Umbilical cord (tissue), 2 donors: ENCODE data around the gene ENPP3. TPM values are rescaled to one million over a fixed set of nuclear protein-coding genes. Genes with fewer than 3 reads are reported as not detected.

Experiments
- DNase-seq: peaks from one replicate; pipeline ENCODE4 v3.0.0-alpha.2; 2015; ENCODE audit warnings: low spot score
- total RNA-seq: library from RNA; depleted of rRNA; stranded (reverse); fragments of >200 nt; gene quantifications from one replicate; pipeline ENCODE4 v1.2.3, GENCODE V29; 2014; ENCODE audit warnings: low replicate concordance; ENCODE audit not compliant: insufficient read depth

Gene ENPP3
- total RNA-seq, 1 donor from 2014 or later, result not detected

DNA sequence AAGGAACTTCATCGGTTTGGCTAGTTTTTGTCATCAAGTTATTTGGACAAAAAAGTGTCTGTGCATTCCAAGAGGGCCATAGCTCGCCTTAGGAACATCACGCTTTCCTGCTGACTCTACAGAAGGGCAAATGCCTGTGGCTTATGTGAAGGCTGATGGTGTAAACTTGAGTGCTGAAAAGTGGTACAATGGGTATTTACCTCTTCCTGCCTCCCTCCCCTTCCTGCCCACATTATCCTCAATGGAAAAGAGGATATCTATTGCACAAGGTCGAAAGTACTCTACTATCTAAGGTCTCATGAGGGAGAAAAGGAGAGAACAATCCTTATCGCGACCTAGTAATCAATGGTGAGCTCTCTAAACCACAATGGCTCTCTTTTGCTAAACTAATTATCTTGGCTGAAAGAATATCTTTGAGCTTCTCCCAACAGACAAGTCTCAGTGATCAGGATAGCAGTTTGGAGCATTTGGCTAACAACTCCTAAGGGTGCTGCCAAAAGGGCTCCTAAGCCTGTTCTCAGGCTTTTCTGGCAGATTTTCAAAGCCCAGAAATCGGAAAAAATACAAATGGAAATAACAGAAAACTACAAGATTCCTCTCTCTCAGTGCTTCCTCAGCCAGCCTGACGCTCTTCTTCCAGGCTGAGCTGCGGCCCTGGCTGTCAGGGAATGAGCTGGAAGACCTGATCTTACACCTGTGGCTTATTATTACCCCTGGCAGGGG lies 128.1 kb downstream of the ENPP3 start:
- no peak for DNase-seq

DNA sequence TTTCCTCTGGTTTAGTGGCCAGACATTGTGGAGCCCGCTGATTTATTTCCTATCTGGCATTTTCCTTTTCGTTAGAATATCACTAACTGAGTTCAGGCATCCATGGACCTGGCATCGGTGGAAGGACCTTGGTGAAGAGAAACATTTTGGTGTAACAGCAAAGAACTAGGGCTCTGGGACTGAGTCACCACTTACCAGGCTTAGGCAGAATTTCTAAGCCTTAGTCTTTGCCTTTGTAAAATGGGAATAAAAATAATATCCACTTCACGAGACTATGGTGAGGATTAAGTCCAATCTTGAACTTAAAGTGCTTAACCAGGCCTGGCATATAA lies 128.7 kb downstream of the ENPP3 start:
- DNase-seq, result no peak

DNA sequence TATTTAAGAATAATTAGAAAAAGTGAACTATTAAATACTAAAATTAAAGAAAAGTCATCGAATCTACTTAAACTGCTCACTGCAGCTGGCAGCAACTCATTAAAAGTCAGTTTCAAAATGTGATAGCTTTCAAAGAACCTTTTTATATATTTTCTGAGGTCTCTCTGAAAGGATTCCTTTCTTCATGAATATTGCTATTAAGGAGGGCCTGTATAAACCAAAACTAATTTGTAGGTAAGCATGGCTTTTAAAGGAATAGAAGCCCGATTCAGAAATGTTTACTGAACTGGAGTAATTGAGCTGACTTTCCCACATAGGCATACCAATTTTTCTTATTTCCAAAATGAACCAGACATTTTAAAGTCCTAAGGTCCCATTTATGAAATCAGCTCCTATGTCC lies 129.5 kb downstream of the ENPP3 start:
- DNase-seq, result no peak

DNA sequence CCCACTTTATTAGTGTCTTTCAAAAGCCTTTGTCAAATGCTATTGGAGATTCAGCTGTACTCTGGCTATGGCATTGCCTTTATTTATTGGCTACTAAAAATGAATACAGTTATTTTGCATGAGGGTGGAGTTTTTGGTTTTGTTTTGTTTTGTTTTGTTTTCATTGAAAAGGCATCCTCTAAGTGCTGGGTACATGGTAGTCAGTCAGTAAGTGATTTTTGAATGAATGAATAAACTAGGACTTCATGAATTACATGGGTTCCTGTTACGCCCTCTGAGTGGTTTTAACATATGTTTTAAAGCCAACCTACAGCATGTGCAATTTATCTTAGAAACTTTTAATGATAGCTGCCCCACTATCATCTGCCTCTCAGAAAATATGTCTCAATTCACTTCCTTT lies 131.9 kb downstream of the ENPP3 start:
- DNase-seq, result no peak

DNA sequence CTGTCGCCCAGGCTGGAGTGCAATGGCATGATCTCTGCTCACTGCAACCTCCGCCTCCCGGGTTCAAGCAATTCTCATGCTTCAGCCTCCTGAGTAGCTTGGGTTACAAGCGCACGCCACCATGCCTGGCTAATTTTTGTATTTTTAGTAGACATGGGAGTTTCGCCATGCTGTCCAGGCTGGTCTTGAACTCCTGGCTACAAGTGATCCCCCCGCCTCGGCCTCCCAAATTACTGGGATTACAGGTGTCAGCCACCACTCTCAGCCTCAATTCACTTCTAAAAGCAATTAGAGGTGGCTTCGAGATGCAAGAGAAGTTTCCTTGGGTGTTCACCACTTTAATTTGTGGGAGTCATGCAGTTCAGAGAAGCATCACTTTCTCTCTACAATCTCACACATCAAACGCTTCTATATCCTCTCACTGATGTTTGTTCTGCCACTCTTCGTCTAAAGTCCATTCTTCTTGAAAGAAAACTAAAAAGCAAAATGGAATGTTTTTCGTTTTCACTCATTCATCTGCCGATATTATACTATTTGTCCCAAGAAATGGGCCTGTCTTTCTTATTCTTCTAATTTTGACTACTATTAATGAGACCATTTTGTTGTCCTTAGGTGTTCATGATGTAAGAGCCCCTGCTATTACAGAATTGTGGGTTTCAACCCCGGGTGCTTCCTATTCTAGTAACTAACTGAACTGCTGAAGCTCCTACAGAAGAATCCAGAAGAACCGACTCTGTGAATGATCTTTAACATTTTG lies 132.5 kb downstream of the ENPP3 start:
- DNase-seq, result no peak

DNA sequence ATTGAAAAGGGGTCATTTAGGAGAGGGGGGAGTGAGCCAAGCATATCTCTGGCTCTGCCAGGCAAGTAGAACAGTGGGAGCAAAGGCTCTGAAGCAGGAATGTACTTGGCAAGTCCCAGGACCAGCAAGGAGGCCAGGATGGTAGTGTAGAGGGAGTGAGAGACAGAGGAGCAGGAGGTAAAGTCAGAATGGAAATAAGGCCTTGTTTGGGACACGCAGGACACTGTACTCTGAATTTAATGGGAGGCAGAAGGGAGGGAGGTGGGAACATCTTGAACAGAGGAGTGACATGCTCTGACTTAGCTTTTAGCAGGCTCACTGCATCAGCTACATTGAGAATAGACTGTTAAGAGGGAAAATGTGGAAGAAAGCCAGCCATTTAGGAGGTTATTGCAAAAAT lies 133.7 kb downstream of the ENPP3 start:
- DNase-seq, result no peak

DNA sequence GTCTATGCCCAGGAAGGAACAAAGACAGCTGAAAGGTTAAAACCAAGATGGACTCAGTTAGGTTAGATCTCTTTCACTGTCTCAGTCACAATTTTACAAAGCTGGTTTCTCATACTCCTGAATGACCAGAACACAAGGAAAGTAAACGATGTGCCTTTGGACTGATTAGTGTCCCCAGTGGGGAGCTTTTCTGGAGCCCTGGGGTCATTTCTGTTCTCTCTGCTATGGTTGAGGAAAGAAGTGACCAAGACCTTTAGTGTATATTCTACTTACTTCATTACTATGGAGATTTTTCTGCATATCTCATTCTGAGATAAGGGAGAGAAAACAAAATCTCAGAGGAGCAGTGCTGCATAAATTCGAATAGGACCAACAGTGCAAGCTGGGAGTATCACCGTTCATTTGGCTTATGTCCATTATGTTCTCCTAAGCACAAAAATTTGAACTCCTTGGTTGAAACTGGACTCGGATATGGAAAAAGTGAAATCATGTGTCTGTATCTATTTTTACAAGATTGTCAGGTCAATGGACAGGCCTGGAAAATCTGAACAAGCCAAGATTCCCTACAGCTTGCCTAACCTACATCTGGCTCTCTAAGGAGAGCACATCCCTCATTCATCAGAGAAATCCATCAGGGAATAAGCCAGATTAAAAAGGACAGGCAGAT lies 136.3 kb downstream of the ENPP3 start:
- DNase-seq, result peak; percentile 46

DNA sequence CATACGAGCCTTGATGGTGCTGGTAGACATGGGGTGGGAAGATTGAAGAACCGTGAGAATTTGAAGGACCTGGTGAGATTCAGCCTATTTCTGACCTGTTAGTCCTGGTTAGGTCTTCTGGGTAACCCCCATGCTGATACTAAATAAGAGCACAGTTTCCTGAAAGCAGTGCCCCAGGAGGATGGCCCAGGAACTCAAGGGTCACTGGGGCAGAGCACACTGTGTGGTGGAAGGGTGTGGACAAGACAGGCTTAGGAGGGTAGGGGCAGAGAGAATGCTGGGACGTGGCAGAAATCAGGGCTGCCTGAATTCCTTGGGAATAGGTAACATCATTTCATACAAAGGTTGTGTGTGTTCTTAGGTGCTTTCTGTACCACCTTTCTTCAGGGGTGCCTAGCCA lies 138.8 kb downstream of the ENPP3 start:
- DNase-seq, result no peak

DNA sequence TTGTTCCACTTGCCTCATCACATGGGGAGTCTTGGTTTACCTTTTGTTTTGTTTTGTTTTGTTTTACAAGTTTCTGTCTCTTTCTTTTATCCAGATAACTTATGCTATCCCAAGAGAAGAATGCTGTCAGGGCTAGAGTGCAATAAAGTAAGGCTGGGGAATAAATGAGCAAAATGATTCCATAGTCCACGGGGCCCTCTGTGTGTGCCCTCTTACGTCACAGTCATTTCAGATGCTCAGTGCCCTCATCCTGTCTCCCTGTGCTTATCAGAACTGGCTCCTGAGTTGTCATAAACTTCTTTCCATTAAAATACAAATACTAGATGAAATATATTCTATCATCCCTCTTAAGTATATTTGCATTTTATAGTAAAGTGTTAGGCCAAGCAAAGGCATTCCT lies 139.9 kb downstream of the ENPP3 start:
- DNase-seq, result no peak

DNA sequence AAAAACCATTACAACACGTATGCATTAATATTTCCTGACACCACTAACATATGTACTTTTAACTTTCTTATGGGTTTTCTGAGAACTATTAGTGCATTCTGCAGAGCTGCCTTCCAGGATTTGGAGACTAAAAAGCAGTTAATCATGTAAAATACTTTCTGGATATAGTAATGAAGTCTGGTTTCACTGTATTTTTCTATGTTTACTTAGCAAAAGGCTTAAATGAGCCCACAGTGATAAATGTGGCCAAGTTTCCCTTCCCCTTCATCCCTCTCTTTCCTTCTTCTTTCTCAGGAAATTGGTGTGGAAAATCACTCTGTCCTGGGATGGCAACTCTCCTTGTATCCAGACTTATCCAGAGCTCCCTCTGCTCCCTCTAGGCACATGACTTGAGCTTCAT lies 141.1 kb downstream of the ENPP3 start:
- no peak for DNase-seq

DNA sequence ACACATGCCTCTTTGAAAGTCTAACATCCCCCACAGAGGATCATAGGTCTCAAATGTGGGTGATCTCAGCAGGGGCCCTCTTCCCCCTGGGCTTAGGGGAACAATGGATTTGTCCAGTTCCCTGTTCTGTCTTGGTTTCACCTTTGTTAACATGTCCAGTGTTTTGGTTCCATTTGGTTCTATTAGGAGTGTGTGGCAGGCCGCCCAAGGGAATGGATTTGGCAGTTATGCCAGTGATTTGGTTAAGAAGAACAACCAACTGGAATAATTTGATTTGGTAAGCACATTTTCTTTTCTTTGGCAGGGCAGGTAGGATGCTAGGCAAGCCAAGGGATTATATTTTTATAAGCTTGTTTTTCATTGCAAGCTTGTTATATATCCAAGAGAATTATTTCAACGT lies 142.2 kb downstream of the ENPP3 start:
- DNase-seq, result no peak

DNA sequence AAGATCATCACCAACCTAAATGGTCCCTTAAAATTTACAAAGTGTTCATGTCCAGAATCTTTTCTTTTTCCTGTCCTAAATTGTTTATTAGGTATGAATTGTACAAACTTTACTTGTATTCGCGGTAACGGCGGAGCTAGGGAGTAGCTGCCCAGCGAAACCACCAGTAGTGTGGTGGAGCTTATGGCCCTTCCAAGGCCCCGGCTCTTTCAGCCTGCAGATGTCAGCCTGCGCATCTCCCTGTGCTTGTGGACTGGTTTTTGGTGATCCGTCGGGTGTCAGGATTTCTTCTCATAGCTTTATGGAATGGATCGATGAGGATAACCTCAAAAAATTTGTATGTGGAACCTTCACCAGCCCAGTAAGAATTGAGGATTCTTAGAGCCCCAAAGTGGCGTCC lies 143.5 kb downstream of the ENPP3 start:
- no peak for DNase-seq

DNA sequence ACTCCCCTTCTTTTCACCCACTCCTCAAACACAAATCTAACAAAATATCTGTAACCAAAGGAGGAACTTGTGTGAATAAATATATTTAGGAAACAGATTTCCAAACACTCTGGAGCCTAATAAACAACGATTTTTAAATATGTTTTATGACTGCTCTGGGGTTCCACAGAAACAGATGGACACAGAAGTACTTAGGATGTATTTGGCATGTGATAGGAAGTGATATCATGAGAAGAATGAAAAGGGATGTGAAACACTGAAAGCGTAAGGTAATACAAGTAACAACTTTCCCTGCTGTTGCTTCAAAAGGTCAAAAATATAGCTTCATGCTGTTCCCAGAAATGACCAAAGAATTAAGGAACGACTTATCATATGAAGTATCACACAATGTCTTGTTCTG lies 144.6 kb downstream of the ENPP3 start:
- DNase-seq, result no peak

DNA sequence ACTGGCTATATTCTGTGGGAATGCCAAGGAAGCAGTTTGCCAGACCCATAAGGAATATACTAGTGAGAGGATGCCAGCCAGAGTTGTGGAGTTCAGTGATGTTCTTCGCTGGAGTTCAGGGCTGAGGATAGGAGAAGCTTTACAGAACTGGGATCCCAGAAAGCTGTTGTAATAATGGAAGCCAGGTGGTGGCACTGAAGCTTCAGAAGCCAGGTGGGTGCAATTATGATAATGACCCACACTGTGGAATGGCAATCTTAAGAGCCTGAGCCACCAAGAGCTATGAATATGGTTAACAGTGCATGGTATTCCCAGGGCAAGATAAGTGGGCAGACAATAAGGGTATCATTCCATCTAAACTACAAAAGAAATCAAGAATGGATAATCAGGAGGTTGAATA lies 145.7 kb downstream of the ENPP3 start:
- DNase-seq, result no peak

DNA sequence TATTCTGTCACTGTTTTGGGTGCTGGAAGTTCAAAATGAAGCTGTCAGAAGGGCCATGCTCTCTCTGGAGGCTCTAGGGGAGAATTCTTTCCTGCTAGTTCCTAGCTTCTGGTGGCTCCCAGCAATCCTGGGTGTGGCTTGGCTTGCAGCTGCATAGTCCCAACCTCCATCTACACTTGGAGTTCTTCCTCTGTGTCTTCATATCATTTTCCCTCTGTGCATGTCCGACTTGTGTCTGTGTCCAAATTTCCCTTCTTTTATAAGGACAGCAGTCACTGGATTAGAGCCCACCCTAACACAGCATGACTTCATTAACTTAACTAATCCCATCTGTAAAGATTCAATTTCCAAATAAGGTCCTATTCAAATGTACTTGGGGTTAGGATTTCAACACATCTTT lies 147.5 kb downstream of the ENPP3 start:
- DNase-seq, result no peak

DNA sequence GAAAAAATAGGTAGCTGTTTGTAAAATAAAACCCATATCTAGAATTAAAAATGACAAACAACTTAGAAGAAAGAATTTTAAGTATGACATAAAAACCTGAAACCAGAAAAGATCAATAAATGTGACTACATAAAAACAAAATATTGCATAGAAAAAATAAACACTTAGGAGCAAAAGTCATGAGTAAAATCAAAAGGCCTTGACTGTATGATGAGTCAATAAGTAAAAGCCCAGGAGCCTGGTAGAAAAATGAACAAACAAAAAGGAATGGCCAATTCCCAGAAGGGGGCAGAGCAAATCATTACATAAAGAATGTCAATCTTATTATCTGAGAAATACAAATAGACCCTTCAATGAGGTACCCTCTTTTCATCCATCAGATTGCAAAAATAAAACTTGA lies 150.0 kb downstream of the ENPP3 start:
- DNase-seq, result no peak

DNA sequence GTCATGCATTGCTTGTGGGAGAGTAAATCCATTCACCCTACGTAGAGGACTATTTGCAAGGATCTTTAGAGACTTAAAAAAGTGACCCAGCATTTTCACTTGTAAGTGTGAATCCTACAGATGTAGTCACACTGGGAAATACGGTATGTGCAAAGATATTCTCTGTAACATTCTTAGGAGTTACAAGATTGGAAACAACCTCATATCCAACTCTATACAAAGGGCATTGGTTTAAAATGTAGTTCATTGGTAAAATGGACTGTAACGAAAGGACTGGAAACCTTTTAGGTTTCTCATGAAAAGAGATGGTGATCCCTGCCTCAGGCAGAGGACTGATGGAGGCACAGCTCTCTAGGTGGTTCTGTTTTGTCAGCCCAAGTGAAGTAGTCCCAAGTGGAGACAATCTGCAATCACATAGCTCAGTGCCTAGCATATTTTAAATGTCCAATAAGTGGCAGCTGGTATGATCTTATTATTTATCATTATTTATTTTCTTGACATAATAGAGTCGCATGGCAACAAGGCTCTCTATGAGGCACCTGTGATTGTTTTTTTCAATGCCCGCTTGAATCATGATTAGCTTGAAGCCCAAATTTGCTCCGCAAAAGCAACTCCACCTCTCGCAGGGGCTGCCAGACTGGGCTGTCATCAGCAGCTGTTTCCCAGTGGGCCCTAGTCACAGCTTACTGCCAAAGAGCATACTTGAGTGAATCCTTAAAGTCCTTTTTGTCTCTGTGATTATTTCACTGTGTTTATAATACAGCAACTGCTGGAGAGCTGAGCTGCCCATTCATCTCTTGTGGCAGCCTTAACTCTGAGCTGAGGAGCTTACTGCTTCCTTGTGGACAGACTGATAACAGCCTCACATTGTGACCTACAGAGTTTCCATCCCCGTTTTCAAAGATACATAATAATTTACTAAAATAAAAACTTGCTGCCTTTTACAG lies 150.9 kb downstream of the ENPP3 start:
- DNase-seq, result peak; percentile 92

DNA sequence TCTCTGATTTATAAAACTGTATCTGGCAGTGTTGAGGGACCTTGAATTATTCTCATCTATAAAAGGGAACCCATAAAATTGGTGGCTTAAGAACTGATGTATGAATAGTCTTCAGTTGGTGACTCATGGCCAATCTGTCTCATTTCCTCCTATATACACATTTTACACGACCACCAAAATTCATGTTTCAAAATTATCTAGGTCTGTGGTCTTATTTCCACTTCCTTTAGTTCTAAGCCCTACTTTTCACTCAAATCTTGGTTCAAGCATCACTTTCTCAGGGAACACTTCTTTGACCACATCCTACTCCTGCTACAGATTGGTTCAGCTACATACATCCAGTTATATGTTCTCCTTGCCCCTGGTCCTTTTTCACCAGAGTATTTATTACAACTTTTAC lies 152.1 kb downstream of the ENPP3 start:
- no peak for DNase-seq

DNA sequence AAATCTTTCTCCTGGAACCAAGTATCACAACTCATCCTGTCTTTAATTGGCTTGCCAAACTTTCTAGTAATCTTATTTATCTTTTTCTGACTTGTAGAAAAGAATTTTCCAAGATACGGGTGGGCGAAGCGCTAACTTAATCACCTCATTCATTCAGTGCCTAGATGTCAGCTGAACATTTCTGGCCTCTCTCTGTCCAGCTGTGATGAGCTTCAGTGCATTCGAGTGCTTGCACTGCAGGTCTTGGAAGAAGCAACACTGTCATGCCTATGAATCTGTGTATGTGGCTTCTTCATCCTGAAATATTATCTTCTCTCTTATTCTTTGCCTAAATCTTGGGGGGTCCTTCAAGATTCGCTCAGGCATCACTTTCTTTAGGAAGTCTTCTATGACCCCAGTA lies 154.4 kb downstream of the ENPP3 start:
- DNase-seq, result no peak

DNA sequence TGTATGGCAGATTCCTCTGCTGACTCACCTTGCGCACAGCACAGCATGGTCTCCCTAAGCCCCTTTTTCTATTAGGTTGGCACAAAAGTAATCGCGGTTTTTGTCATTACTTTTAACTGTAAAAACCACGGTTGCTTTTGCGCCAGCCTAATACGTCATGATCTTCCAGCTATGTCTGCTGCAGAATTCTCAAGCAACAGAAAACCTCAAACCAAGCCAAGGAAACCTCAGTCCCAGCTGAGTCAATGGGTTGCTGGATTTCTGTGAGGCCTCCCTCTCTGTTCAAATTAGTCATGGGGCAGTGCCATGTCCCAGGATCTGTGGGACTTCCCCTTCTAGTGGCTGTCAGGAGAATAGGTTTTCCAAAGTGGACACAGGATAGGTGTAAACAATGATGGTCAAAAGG lies 155.0 kb downstream of the ENPP3 start:
- DNase-seq, result no peak

DNA sequence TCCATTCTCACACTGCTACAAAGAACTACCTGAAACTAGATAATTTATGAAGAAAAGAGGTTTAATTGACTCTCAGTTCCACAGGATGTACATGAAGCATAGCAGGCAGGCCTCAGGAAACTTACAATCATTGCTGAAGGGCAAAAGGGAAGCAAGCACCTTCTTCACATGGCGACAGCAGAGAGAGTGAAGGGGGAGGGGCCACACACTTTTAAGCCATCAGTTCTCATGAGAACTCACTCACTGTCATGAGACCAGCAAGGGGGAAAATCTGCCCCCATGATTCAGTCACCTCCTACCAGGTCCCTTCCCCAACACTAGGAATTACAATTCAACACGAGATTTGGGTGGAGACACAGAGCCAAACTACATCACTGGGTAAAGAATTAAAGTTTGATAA lies 158.3 kb downstream of the ENPP3 start:
- DNase-seq, result no peak
